ENCODE measurements around the gene RABGAP1L. TPM values are rescaled to one million over a fixed set of nuclear protein-coding genes. Genes with fewer than 3 reads are reported as not detected.
"Not testable (repeated sequence)": the region's sequence is repeated elsewhere in the genome, so short reads cannot be mapped to it uniquely, and the experiment has no call there.

RABGAP1L gene
- total RNA-seq, 4 donors from 2014 or later = 39.3 to 101 (median 63.7) TPM

GRCh38 chr1:174640783-174641182 lies 481.5 kb downstream of the RABGAP1L start:
- H3K36me3 ChIP-seq = peaks cover 5 to 7% (median 5%) of the 10 kb centered on the region in 4 donors
- no peaks in the 10 kb centered on the region for H3K9me3 ChIP-seq
- H3K27me3 ChIP-seq = no peaks in the 10 kb centered on the region
- no peak for TF ChIP-seq CTCF (IDR thresholded peaks at IDR 0.05)
- TF ChIP-seq POLR2AphosphoS5 (IDR thresholded peaks at IDR 0.05) = no peak
- TF ChIP-seq EP300 (IDR thresholded peaks at IDR 0.05) = no peak
- TF ChIP-seq POLR2A (IDR thresholded peaks at IDR 0.05; ENCODE audit: low read depth) = no peak
- DNase-seq (ENCODE audit: extremely low spot score) = no peak
- WGBS = 96% methylated on average over 1 of the region's 1 CpG
- intact Hi-C loops (cut with DNase I) = no loop called here
- no peaks in the 10 kb centered on the region for H3K4me1 ChIP-seq
- H3K4me3 ChIP-seq = no peak overlapping the region
- no peak overlapping the region for H3K27ac ChIP-seq (replicated peaks in 1 of 4)

- TF ChIP-seq POLR2A (IDR thresholded peaks at IDR 0.05; ENCODE audit: low read depth) (no peak), CTCF (IDR thresholded peaks at IDR 0.05) (no peak), EP300 (IDR thresholded peaks at IDR 0.05) (no peak), POLR2AphosphoS5 (IDR thresholded peaks at IDR 0.05) (no peak)
- H3K27me3 ChIP-seq = no peaks in the 10 kb centered on the region
- DNase-seq (ENCODE audit: extremely low spot score) = no peak
- H3K4me1 ChIP-seq = no peaks in the 10 kb centered on the region
- intact Hi-C loops (cut with DNase I) = no loop called here
- no peaks in the 10 kb centered on the region for H3K9me3 ChIP-seq
- H3K36me3 ChIP-seq = peaks cover 3 to 6% (median 4%) of the 10 kb centered on the region in 4 donors
- H3K4me3 ChIP-seq = no peak overlapping the region
- H3K27ac ChIP-seq (replicated peaks in 1 of 4) = no peak overlapping the region
Observed at GRCh38 chr1:174642393-174642792, 483.1 kb downstream of the RABGAP1L start.

- Histone ChIP-seq H3K4me3 (no peak overlapping the region), H3K9me3 (no peaks in the 10 kb centered on the region), H3K4me1 (no peaks in the 10 kb centered on the region), H3K36me3 (no peaks in the 10 kb centered on the region), H3K27ac (replicated peaks in 1 of 4) (no peak overlapping the region), H3K27me3 (no peaks in the 10 kb centered on the region)
- TF ChIP-seq EP300 (IDR thresholded peaks at IDR 0.05) (no peak), CTCF (IDR thresholded peaks at IDR 0.05) (no peak), POLR2AphosphoS5 (IDR thresholded peaks at IDR 0.05) (no peak)
- WGBS = 94% methylated on average over 1 of the region's 1 CpG
- intact Hi-C loops (cut with DNase I) = no loop called here
- no peak for DNase-seq (ENCODE audit: extremely low spot score)
Observed at GRCh38 chr1:174643206-174643605, 483.9 kb downstream of the RABGAP1L start.

- H3K9me3 ChIP-seq; intact Hi-C loops (cut with DNase I); H3K4me3 ChIP-seq; H3K27me3 ChIP-seq; H3K4me1 ChIP-seq; H3K36me3 ChIP-seq; DNase-seq (ENCODE audit: extremely low spot score); H3K27ac ChIP-seq (replicated peaks in 1 of 4): not testable (repeated sequence)
- WGBS = 75% methylated on average over 2 of the region's 2 CpGs
Observed at GRCh38 chr1:174649572-174649971, 490.3 kb downstream of the RABGAP1L start.

GRCh38 chr1:174652569-174653280 lies 493.4 kb downstream of the RABGAP1L start:
- intact Hi-C loops (cut with DNase I) = no loop called here
- 83% methylated on average over 6 of the region's 8 CpGs for WGBS
- no peak overlapping the region for H3K4me3 ChIP-seq
- H3K4me1 ChIP-seq = peaks cover 0 to 4% (median 0%) of the 10 kb centered on the region in 4 donors
- DNase-seq (ENCODE audit: extremely low spot score) = no peak
- no peaks in the 10 kb centered on the region for H3K9me3 ChIP-seq
- TF ChIP-seq CTCF (IDR thresholded peaks at IDR 0.05) (no peak), POLR2A (IDR thresholded peaks at IDR 0.05; ENCODE audit: low read depth) (no peak), EP300 (IDR thresholded peaks at IDR 0.05) (no peak), POLR2AphosphoS5 (IDR thresholded peaks at IDR 0.05) (no peak)
- no peaks in the 10 kb centered on the region for H3K27me3 ChIP-seq
- no peak overlapping the region for H3K27ac ChIP-seq (replicated peaks in 1 of 4)
- no peaks in the 10 kb centered on the region for H3K36me3 ChIP-seq
